HG03060 (cell line): ENCODE measurements around the gene MTHFSD.
"Not testable (repeated sequence)": the region's sequence is repeated elsewhere in the genome, so short reads cannot be mapped to it uniquely, and the experiment has no call there.

Experiments
- ATAC-seq: cut with Tn5 transposase; IDR thresholded peaks from one replicate; pipeline ENCODE4 v1.9.1; 2021; ENCODE audit warnings: low read depth, moderate number of reproducible peaks; ENCODE audit not compliant: unreplicated experiment

MTHFSD gene, protein sequence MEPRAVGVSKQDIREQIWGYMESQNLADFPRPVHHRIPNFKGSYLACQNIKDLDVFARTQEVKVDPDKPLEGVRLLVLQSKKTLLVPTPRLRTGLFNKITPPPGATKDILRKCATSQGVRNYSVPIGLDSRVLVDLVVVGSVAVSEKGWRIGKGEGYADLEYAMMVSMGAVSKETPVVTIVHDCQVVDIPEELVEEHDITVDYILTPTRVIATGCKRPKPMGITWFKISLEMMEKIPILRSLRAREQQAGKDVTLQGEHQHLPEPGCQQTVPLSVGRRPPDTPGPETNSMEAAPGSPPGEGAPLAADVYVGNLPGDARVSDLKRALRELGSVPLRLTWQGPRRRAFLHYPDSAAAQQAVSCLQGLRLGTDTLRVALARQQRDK

DNA sequence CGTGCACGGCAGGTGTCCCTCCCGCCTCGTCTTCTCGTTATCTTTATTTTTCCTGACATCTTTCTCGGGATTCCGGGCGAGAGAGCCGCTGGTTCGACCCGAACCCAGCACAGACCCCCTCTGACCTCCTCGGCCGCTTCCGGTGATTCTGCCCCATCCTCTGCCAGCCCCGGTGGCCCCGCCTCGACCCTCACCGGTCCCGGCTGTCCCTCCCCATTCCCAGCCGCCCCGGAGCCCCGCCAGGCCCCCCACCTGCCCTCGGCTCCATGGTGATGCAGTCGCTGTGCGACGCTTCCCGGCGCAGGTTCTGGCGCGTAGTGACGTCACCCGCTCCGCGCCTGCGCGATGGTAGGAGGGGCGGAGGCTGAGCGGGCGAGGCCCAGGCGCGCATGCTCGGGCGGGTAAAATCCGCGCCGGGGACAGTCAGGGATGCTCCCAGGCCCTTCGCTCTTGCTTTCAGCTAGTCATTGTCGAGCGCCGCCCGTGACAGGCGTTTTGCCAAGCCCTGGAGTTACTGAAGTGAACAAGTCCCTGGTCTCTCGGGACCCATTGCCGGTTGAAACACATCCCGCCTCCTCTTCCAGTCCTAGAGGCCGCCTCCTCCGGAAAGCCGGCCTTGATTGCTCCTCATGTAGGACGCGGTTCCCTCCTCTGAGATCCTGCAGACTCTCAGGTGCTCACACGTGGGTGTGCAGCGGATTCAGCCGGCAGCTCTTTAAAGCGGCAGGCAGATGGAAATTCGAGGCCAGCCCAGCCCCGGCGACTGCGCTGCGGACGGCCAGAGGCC lies at the start of gene MTHFSD:
MTHFSD (minus strand) TSS at position 319 of the 787 bp plus-strand sequence; CDS start at position 268, 51 bp downstream.
- peak; percentile 58 for ATAC-seq

DNA sequence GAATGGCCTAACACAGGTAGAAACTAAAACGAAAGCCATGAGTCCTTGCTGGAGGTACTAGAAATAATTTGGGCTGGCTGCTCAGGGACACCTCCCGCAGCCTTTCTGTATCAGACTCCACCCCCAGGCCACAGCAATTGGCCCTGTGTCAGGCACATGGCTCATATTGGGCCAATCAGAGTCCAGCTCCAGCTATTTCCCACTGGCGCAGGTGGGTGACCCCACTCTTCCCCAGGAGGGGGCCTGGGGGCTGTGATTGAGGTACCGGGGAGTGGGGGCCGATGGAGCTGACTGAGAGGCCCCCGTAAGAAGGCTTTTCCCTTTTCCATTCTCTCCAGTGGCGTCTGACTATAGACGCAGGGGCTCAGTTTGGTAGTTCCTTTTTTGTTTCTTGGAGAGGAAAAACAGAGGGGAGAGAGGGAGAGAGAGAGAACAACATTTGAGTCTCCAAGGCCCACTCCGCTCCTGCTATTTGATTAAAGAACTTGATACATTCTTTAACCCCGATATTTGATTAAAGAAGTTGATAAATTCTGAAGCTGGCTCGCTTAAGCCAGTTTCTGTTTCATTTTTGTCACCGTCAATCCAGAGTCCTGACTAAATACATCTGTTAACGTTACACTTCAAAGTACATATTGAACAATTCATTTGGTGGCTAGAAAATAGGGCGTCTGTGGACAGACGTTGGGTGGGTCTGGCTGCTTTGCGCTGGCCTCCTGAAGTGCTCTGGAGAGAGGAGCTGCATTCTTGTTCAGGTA lies 49.6 kb upstream of the MTHFSD start:
- ATAC-seq = no peak

DNA sequence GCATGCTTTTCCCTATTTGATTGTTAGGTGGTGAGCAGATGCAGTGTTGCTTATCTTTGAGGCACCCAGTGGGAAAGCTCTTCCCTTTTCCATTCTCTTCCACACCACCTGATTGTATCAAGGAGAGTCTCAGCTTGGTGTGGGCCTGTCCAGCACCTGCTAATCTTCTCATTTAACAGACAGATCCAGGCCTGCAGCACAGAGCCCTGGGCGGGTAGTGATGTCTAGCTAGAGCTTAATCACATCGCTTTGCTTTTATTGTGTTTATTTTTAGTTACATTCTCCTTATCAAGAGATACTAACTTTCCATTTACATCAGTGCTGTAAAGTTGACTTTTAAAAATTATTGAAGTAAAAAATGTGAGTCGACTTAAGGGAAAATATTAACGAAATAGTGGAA lies 47.5 kb upstream of the MTHFSD start:
- ATAC-seq = no peak

DNA sequence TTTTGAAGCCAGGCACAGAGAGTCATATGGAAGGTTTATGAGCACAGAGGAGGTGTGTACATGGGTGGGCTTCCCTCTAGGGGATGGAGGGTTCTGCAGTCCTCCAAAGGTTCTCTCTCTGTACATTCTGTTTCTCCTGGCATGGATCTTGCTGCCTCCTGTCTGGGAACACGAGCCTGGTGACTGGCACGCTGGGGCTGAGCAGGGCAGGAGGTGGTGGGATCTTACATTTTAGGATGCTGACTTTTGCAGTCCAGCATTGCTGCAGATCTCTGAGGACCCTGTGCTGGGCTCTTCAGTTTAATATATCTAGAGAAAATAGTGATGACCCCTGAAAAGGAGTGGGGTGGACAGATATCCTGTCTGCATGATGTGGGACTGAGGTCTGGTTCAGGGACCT lies 46.3 kb upstream of the MTHFSD start:
- no peak for ATAC-seq

DNA sequence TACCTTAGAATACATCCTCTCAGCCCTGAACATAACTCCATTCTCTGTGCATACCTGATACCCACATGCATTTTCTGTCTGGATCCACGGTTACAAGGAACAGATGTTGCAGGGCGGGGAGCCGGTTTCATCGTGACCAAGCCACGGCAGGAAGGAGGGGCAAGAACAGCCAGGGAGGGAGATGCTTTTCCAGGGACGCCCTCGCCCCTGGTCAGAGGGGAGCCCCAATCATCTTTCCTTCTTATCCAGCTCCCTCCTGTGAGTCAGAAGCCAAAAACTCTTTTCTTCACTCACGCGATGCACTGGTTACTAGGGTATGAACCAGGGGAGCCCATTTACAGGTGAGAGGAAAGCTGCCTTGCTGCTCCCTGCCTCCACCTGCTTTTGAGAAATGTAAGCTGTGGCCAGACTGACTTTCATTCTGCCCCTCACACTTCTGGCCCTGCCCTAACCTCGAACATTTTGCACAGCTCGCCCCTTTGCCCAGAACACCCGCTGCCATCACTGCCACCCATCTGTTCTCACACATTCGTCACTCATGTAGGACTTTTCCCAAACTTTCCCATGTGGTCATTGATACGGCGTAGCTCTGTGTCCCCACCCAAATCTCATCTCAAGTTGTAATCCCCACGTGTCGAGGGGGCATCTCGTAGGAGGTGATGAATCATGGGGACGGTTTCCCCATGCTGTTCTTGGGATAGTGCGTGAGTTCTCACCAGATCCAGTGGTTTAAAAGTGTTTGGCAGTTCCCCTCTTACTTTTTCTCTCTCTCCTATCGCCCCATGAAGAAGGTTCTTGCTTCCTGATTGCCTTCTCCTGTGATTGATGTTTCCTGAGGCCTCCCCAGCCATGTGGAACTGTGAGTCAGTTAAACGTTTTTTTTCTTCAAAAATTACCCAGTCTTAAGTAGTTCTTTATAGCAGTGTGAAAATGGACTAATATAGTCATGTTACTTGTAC lies 43.9 kb upstream of the MTHFSD start:
- ATAC-seq = no peak

DNA sequence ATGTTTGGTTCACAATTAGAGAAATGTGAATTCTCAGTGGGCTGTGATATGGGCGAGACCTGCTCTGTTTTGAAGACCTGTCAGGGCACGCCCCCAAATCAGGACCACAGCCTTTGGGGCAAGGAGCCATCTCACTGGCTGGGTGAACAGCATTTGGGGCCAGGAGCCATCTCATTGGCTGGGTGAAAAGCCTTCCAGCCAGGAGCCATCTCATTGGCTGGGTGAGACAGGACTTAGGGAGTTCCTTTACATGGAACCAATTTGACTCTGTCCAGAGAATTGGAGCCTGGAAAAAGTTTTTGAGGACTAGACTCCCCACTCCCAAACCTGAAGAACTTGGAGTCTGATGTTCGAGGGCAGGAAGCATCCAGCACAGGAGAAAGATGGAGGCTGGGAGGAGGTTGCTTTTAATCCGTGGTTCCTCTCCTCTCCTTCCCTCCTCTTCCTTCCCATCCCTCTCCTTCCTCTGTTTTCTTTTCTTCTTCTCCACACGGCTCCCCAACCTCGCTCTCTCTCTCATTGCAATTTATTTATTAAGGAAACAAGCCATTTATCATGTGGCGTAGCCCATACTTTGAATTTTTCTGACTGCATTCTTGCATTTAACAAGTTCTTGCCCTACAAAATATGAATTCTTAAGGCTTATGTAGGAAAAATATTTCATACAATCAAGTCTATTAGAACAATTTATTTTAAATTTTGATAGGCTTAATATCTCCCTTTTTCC lies 43.0 kb upstream of the MTHFSD start:
- ATAC-seq = no peak

DNA sequence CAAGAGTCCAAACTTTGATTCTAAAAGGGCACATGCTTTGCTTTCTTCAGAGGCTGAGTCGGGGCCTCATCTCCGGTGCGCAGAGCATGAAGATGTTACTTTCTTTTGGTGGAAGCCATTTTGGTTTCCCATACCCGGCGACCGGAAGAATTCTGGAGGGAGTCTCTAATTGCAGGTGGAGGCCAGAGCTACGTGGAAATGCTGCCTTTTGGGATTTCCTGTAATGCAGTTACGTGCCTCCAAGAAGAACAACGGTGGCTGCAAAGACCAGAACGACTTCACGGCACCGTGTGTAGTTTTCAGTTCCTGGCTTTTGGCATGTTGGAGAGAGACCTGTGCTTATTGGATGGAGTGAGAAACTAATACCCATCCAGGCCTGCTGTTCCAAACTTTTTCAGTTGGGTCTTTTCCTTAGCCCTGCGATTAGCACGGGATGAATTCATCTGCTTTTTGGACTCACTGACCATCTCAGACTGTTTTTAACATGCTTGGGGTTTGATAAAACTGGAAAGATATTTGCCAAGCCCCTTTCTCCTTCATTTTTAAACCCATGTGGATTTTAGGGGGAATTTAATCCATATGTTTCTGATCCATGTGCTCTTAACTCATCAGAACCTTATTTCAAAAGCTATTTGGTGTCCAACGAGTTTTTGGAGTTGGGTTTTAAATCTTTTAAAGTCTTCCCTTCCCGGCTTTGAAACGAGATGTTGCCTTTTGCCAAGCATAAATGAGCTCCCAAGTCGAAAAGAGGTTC lies 42.3 kb upstream of the MTHFSD start:
- no peak for ATAC-seq

DNA sequence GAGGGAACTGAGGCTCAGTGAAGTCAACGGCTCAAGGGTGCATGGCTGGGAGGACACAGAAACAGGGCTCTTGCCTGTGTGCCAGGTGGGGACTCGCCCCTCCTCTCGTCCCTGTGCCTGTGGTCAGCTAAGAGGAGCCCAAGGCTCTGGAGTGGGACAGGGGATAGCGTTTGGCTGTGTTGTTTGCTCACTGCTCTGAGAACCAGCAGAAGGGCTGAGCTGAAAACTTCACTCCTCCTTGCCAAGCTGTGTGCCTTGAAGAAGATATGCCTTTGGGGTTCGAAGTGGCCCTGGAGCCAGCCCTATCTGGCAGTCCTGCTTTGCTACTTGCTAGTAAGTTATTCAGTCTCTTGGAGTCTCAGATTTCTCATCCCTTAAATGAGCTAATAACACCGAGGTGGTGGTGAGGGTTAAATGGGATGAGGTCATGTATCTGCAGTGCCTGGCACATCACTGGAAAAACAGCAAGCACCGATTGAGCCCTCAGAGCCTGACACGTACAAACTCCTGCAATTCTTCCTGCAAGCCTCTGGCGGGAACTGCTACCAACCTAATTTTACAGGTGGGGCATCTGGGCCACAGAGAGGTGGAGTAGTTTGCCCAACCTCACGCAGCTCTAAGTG lies 41.1 kb upstream of the MTHFSD start:
- no peak for ATAC-seq

DNA sequence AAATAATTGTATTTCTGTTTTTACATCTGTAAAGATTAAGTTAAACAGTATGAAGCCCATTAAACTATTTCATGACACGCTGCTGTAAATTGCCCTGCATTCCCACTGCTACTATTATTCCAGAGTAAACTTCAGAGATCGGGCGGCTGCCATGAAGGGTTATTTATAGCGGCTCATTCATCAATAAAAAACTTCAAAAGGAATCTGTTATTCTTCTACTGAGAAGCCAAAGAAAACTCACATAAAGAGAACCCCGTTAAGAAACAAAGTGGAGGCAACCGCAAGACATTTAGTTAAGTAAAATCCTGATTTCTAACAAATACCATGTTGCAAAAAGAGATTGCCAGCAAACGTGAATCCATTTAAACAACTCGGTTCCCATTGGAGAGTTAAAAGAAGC lies 39.7 kb upstream of the MTHFSD start:
- no peak for ATAC-seq

DNA sequence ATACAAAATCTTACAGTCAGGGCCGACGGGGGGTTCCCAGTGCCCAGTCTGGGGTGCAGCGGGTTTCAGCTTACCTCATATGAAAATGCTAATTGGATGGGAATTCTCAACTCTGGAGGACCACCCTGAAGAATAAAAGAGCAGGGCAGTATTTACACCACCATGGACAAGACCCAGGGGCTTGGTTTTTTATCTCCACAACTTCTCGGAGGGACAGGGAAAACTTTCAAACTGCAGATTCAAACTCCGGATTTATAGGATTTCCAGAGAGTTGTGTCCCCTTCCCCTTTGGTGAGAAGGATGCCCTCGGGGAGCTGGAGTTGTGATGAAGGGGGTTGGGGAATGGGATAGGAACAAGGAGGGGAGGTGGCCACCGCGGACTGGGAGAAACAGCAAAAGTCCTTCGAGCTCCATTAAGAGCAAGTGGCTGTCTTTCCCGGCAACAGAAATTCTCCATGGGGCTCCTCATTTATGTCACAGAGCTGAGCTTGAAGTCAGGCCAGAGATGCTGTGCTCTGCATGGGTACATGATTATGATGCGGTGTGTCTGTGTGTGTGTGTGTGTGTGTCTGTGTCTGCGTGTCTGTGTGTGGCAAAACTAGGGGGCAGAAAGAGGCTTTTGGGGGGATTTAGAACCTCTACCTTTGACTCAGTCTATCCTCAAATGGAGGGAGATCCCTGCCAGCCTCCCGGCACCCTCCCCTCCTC lies 39.0 kb upstream of the MTHFSD start:
- ATAC-seq = no peak

DNA sequence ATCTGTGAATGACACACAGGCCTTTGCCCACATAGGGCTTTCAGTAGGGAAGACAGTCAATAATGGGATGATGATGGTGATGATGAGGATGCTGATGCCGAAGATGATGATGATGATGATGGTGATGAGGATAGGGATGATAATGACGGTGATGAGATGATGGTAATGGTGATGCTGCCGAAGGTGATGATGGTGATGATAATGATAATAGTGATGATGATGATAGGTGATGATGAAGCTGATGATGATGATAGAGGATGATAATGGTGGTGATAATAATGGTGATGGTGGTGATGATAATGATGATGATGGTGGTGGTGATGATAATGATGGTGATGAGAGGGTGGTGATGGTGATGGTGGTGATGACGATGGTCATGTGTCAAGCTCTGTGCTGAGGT lies 36.2 kb upstream of the MTHFSD start:
- ATAC-seq = no peak

DNA sequence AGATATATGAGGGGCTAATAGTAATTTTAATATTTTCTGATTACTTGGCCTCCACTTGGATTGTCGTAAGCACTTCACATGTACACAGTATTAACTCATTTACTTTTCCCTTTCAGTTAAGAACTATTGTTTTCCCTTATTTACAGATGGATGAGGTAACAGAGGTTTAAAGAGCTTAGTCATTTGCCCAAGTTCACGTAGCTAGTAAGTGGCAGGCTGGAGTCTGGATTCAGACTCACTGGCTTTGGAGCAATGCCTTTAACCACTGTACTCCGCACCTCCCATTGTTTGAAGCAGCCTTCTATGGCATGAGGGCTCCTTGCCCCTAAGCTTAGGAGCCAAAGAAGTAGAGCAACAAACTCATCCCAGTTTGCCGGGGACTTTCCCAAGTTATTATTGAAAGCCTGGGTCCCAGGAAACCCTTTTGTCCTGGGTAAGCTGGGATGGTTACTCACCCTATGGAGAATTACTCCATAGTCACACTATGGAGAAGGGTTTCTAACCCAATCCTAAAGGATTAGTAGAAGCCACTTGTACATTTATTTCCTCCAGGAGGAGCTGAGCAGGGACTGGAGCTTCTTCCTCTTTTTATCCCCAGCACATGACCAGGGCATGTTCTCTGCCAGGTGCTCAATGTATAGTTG lies 35.6 kb upstream of the MTHFSD start:
- ATAC-seq = no peak

DNA sequence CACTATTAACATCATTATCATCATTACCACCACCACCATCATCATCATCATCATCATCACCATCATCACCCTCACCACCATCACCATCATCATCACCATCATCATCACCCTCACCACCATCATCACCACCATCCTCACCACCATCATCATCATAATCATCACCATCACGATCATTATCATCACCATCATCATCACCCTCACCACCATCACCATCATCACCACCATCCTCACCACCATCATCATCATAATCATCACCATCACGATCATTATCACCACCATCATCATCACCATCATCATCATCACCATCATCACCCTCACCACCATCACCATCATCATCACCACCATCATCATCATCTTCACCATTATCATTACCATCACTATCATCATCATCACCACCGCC lies 32.9 kb upstream of the MTHFSD start:
- not testable (repeated sequence) for ATAC-seq

DNA sequence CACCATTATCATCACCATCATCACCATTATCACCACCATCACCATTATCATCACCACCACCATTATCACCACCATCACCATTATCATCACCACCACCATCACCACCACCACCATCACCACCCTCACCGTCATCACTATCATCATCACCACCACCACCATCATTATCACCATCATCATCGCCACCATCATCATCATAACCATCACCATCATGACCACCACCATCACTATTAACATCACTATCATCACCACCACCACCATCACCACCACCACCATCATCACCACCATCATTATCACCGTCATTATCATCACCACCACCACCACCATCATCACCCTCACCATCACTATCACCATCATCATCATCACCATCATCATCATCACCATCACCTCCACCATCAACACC lies 32.5 kb upstream of the MTHFSD start:
- no peak for ATAC-seq

DNA sequence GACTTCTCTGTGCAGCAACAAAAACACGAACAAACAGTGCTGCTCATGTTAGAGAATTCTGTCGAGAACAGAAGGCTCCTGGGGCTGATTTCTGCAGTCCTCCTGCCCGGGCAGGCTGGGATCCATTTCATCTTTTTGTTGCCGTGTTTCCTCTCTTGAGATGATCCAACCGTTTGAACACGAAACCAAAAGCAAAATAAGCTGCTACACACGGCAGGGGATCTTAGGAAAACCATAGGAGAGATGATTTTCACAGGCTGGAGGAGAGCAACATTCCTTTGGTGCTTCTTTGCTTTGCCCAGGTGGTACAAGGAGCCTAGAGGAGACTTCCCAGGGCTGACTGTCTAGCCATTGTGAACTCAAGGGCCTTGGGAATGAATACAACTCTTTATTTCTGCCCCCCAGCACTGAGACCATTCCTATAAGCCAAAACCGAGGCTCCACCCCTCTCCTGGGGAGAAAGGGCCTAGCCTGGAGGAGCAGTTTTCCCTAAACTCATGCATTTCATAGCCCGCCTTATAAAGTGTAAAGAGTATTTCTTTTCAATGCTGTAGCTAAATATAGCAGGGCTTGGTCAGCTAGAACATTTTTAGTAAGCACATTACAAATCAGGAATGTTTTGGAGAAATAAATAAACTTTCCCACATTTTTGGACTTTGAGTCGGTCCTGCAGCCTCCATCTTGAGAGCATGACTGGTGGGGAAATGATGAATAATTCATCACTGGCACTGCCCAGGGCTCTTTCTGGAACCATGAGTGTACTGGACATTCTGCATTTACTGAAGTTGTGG lies 31.0 kb upstream of the MTHFSD start:
- ATAC-seq = no peak
